Measurements from ENCODE around the gene ACOXL.

- TF ChIP-seq EZH2 (IDR thresholded peaks at IDR 0.05; ENCODE audit: insufficient read depth, low read length) (no peak), CTCF (IDR thresholded peaks at IDR 0.05; ENCODE audit: insufficient read depth, low read depth, low read length) (no peak)
Observed at GRCh38 chr2:111101592-111101991, 369.2 kb downstream of the ACOXL start.

All from astrocyte (in vitro differentiated cells and primary cell).